Measurements from ENCODE around the gene RSPH1.

Gene RSPH1

DNA sequence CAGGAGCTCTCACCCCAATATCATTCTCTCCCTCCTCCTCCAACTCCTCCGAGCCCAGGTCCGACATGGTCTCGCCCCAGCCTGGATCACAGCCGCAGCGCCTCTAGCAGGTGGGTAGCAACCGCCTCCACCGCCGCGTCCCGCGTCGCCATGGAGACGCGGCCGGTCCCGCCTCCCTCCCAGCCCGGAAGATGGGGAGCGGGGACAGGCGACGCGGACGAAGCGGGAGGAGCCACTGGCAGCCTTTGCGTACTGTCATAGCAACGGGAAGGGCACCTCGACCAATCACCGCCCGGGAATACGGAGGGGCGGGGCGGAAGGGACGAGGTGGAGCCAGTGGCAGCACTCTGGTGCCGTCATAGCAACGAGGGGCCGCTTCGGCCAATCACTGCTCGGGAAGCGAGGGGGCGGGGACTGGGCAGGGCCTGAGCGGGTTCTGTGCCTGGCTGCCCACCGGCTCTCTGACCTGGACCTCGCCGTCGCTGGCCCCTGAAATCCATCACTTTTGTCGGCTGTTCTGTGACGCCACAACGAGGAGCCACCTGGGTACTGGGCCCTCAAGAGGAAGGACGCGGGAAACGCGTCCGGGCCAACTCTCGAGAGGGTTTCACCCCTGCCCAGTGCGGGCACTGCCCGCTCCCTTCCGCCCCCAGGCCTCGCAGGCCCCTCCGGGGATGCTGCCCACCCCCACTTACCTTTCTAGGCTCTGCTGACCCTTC is at the start of gene RSPH1:
Gene RSPH1, minus strand, starts transcription at position 105 of the 719 bp plus-strand sequence. Its CDS starts 38 bp downstream, at position 67.
- peak; percentile 68 for FAIRE-seq

DNA sequence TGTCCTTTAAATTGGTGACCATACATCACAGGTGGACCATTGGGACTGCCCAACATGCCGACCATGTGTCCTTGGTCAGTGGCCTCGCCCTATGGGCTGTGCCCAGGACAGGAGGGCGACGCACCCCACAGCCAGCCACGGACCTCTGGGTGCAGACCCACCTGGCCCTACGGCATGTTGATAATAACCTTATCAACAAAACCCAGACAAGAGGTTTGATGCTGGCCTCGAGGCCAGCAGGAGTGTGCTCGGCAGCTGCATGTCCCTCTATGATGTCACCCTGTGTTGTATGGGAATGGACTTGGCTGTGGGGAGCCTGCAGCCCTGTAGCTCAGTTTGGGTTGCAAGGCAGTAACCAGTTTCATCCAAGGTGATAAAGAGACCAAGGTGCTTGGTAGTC is 49.7 kb upstream of the RSPH1 start:
- FAIRE-seq, result no peak

DNA sequence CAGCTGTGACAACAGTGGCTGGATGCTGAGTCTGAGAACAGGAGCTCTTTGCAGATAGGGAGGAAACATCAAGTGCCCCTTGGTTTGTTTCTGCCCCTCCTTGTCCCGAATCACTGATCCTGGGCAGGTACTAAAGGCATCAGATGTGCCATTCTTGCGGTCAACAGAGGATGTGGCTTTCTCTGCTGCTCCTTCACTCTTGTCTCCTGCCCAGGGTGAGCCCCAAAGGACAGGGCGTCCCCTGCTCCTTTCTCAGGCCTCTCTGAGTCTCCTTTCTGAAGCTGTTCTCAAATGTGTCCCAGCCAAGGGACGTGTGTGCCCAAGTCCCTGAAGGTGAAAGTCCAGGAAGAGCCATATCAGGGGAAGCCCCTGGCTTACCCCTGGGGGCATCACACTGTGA is 49.3 kb upstream of the RSPH1 start:
- FAIRE-seq, result no peak

DNA sequence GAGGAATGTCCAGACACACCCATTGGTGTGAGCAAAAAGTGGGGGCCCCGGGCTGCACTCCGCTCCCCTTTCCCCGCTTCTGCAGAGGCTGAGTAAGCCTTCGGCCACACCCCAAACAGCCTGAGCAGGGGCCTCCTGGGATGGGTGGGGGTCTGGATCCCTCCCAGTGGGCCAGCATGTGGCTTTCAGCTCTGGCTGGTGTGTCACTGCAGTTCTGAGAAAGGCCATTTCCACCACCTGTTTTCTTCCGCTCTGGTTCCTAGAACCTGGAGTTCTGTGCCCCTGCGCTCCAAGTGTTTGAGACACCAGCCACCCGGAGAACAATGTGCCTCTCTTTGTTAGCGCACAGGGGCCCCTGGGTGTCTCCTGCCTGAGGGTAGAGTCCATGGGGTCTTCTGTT is 48.5 kb upstream of the RSPH1 start:
- no peak for FAIRE-seq

DNA sequence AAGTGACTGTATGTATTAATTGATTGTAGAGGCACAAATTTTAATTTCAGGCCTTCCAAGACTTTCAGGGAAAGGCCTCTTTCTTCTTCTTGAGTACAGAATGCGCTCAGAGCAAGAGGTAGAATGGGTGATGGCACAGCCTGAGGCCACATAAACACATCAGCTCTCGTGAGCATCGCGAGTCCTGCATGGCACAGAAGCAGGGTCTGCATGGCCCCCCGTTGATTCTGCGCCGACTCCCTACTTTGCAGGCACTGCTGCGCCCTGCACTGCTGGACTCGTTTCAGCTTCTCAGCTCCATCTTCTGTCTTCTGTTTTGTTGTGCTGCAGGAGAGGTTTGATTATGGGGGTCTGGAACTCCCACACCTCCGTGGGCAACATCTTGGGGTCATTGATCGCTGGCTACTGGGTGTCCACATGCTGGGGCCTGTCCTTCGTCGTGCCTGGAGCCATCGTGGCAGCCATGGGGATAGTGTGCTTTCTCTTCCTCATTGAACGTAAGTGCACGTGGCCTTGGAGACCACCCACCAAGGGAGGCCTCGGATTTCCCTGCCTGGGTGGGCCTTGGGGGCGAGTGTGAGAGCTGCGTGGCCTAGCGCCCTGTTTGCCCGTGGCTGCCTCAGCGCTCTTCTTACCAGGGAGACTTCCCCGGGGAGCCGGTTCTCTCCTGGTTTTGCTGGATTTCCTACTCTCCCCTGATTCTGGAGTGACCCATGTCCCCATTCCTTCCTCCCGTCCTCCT is 47.3 kb upstream of the RSPH1 start:
- FAIRE-seq, result no peak

DNA sequence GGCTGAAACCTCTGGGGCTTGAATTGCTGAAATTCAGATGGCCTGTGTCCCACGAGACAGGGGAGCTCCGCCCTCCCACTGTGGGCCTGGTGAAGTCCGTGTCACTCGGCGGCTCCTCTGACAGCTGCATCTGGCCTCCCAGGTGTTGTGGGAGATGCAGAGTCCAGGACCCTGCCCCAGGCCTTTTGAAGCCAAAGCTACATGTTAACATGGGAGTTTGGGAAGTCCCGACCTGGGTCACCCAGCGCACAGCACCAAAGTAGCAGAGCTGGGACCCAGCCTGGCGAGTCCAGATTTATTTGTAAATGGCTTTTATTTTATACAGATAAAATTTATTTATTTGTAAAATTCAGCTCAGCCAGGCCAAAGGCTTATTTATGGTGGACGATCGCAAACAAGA is 46.6 kb upstream of the RSPH1 start:
- no peak for FAIRE-seq

DNA sequence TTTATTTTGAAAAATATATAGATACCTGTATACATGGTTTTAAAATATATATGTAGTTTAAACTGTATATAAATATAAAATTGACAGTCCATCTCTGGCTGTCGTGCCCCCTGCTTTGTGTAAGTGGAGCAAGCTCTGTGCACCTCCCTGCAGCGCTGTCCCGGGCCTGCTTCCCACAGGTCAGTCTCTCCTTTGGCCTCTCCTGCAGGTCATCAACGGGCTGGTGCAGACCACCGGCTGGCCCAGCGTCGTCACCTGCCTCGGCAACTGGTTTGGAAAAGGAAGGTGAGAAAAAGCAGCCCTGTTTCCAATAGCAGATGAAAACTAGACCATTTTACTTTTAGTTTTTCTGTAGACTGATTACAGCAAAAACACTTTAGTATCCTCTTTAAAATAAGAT is 46.2 kb upstream of the RSPH1 start:
- no peak for FAIRE-seq

DNA sequence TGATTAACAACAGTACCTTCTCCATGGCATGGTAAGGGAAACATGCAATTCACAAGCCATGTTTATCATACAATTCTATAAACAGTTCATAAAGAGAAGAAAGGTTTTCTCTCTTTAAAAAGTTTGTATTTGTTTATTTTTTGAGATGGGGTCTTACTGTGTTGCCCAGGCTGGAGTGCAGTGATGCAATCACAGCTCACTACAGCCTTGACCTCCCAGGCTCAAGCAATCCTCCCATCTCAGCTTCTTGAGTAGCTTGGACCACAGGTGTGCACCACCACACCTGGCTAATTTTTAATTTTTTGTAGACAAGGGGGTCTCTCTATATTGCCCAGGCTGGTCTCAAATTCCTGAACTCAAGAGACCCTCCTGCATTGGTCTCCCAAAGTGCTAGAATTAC is 45.6 kb upstream of the RSPH1 start:
- no peak for FAIRE-seq

DNA sequence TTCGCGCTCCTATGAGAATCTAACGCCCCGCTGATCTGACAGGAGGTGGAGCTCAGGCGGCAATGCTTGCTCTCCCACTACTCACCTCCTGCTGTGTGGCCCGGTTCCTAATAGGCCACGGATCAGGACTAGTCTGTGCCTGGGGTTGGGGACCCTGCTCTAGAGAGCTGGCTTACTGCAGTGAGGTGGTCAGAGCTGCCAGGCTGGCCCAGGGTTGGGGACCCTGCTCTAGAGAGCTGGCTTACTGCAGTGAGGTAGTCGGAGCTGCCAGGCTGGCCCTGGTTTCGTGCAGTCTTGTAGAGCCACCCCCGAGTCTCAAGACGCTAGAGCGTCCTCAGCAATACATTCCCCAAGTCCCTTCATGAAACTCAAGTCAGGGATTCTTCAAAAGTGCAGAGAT is 45.1 kb upstream of the RSPH1 start:
- no peak for FAIRE-seq

DNA sequence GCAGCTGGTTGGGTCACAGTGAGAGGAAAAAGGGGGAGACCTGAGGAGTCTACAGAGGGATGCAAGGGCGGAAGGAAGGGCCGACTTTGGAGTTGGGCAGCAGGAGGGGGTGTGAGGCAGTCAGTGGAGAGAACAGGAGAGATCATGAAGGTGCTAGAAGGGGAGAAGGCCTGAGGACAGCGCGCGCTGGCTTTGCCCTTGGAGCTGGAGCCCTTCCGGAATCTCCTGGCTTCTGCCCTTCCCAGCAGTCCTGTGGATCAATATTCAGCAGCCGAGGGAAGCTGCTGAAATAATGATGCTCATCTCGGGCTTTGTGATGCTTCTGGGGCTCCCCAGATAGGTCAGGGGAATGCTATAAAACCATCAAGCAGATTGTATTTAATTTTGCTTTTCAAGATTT is 44.4 kb upstream of the RSPH1 start:
- FAIRE-seq, result no peak

DNA sequence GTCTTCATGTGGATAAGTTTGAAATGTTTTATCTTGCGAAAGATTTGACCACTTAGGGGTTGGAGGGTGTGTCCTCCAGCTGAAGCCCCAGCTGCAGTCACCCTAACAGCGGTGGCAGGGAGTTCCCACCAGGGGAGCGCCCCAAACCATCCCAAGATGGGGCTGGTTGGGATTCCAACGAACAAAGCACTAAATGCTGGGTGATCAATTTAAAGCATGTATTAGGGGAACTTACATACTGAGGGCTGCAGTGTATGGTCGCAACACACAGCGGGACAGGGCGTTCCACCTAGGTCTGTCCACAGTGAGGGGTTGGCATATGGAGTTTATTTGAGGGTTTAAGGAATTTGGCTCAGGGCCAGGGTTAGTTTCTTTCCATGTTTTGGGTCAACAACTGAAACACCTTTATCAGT is 43.9 kb upstream of the RSPH1 start:
- no peak for FAIRE-seq

DNA sequence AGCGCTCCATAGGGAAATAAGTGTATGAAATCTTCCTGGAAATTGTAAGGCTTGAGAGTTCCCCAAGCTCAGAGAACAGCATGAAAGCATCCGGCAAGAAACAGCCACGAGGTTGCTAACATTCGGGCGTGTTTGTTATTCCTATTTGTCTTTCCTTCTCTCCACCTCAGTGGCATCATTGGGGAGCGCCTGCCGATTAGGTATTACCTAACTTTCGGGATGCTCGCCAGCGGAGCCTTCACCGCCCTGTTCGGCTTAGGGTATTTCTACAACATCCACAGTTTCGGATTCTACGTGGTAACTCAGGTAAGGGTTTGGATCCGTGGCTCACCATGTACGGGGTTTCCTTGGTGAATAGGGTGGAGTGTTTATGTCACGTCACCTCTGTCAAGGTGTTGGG is 43.3 kb upstream of the RSPH1 start:
- no peak for FAIRE-seq

DNA sequence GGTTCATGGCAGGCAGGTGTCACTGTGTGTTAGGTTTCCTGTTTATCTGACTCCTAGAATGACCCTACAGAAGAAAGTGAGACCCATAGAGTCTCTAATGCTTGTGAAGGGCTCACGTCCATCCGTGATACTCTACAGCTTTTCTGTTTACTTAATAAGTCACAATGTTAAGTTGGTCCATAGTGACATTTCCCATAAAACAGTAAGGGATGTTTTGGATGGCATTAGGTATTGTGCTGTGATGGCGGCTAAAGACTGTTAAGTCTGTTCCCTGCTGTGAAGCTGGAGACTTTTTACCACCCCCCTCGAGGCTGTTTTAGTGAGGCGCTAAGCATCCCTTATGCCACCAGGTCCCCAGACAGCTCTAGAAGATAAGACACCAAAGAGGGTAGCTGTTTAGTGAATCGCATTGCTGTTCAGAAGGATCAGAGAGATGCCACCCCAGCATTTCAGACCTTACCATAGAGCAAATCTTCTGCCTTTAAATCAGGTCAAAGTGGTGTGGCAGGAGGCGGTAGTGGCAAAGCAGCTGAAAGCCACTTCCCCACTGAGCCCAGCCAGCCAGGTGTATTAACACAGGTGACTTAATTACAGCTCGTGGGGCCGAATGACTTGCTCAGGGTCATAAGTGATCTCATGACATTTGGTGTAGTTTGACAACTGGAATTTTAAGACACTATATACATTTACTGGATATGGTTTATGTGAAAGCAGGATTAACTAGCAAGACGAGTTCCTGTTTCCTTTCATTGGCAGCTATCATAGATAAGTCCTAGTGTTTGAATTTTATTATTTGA is 42.7 kb upstream of the RSPH1 start:
- FAIRE-seq, result peak; percentile 27

DNA sequence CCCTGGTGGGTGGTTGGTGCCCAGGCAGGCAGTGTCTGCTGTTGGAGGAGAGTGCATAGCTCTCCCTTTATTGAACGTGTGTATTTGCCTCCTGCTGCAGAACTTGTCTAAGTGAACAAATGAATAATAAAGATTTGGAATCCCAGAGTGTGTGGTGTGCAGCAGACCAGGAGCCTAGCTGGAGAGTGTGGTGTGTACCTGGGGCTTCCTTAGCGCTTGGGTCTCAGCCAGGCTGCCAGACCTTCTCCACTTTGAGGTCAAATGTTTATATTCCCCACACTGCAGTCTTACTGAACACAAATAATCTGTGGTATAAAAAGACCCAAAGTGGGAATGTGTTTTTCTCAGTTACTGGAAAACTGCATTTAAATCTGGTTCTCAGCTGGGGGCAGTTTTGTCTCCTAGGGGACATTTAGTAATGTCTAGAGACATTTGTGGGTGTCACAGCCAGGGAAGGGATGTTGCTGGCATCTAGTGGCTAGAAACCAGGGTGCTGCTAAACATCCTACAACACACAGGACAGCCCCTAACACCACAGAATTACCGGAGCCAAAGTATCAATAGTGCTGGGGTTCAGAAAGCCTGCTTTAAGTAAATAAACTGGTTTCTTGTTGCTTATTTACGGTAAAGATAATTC is 41.2 kb upstream of the RSPH1 start:
- FAIRE-seq, result no peak

DNA sequence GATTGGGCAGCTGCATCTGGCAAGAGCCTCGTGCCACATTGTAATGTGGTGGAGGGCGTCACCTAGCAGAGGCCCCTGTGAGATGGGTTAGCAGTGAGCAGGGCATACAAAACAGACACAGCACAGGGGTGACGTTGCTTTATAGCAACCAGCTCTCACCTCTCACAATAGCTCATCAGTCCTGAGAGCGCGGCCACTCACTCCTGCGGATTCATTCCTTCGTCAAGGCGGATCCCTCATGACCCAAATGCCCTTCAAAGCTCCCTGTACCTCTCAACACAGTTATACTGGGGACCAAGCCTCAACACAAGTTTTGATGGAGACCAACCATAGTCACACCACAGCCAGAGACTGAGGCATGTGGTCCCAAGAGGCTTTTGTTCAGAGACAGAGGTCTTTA is 40.6 kb upstream of the RSPH1 start:
- FAIRE-seq, result no peak

DNA sequence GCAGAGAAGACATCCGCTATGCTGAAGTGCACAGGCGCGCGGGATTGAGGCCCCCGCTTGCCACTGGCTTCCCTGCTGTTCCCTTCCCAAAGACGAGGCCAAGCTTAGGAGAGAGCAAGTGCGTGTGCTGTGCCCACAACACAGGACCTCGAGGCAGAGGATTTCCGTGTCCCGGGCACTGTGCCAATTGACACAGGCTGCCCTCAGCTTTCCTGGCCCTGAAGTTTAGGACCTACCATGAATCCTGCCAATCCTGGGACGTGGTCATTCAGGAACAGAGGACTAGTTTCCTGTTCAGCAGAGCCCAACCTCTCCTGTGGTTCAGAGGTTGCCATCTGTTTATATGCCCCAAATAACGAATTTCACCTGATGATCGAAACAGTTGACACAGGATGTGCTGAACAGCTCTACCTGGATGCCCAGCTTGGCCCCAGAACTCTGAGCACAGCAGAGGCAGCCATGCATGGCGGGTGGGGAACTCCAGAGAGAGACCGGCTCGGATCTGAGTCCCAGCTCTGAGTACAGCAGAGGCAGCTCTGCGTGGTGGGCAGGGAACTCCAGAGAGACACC is 39.7 kb upstream of the RSPH1 start:
- no peak for FAIRE-seq

DNA sequence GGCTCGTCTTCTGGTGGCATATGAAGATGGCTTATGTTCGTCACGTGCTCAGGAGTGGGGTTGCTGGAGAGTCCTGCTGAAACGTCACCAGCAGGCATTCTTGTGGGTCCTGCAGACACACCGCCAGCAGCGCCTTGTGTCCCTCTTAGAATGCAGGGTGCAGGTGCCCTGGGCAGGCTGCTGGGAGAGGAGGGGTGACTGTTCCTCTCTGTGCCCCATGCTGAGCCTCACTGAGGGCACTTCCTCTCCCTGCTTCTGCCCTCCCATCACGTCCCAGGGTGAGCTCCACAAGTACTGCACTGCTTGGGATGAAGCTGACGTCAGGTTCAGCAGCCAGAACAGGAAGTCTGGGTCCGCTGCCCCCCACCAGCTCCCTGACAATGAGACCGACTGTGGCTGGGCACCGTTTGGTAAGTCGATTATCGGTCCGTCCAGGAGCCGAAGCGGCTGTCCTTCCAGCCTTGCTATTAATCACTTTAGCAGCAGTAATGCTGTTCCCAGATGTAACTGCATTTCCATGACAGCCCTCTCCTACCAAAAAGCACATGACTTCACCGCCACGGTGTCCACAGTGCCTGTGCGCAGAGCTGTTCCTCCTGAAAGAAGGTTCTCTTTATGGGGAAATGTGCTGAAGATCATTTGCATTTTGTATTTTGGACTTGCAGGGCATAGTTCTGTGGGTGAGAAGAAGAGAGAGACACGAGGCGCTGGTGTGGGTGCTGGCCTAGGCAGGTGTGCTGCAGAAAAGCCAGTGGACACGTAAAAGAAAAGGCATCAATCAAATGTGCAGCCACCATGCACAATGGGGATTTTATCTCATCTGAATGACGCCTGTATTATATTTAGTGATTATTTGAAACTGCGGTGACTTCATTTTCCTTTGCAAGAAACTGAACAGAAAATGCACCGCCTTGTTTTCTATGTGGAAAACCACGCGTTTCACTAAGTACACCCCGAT is 38.7 kb upstream of the RSPH1 start:
- no peak for FAIRE-seq

DNA sequence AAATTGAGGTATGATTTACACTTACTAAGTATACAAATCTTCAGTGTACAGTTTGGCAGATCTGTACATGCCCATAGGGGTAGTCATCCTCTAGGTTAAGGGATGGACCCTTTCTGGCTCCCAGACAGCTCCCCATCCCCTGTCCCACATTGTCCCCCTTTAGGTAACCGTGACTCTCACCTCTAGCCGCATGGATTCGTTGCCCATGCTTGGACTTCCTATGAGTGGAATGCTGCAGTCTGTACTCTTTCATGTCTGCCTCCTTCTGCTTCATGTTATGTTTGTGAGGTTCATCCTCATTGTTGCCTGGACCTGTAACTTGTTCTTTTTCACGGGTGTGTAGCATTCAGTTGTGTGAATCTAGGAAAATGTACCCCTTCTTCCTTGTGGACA is 37.9 kb upstream of the RSPH1 start:
- FAIRE-seq, result no peak

DNA sequence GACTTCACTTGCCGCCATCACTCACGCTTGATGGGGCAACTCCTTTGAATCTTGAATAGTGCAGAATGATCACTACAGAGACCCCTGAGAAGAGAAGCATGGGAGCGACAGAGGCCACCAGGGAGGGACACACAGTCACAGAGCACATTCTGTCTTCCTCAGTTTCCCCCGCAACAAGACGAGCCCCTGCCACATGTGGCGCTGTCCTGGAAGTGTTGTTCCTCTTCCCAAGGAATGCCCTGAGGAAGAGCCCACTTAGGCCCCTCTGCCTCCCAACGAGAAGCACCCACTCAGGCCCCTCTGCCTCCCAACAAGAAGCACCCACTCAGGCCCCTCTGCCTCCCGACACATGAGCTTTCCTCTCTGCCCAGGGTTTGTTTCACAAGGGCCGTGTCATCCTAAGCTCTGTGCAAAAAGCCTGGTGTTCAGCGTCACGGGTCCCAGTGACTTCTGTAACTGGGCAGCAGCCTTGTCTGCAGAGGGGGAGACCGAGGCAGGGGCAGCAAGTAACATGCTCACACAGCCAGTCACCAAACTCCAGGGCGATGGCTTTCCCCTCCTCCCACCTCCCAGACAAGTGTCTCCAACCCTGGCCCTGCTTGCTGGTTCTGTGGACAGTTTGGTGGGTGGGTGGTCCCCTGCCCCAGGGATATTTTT is 37.4 kb upstream of the RSPH1 start:
- FAIRE-seq, result no peak

DNA sequence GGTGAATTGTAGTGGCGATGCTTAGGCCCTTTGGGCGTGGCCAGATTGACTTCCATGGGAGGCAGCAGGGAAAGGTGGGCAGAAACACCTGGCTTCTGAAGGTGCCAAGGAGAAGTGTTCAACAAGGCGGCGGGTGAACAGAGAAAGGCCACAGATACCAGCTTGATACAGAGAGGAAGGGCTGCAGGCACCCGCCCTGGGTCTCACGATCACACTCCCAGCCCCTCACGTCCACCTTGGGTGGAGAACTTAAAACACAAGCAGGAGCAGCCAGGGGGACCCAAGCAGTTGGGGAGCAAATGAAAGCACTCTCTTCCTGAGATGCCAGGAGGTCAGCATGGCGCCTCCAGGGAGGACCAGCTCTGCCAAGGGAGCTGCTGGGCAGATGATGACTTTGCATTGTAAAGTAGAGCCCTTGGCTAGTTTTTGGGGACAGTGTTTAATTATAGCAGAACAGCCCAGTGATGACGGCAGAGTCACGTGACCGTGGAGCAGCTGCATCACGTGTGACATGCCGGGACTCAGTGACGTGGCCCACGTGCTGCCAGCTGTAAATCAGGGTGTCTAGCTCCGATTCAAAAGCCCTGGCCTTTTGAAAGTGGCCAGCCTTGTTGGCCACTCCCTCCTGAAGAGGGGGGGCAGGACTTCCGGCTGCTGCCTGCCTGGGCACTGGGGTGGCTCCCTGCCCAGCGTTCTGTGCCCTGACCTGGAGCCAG is 36.6 kb upstream of the RSPH1 start:
- no peak for FAIRE-seq

DNA sequence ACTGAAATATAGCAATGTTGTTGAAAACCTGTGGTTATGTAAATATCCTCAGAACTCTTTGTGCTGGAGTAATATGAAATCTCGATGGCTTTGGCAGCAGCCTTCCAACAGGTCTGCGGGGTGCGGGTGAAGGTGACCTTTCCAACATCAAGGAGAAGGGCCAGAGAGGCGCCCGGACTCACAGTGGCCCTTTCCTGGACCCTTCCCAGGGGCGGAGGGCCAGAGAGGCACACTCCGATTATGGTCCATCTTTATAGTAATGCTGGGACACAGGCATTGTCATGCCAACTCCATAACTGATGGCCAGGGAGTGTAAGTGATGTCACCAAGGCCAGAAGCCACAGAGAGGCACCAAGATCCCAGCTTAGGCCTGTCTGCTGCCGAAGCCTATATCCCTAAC is 35.7 kb upstream of the RSPH1 start:
- FAIRE-seq, result no peak

All from islet of Langerhans (tissue), 1 donor.